Smooth muscle cell of trachea (primary cell): ENCODE data around the gene RUBCN. TPM values are rescaled to one million over a fixed set of nuclear protein-coding genes. Genes with fewer than 3 reads are reported as not detected.

Experiments used
- total RNA-seq: library from RNA; depleted of rRNA; stranded (reverse); fragments of >200 nt; gene quantifications from 2 replicates; pipeline ENCODE4 v1.2.1, GENCODE V29; 2014

The RUBCN gene
- total RNA-seq, result 12.5 and 15.5 TPM in 2 replicates

GRCh38 chr3:197736491-197737318 is at the start of gene RUBCN:
RUBCN (minus strand) TSS chr3:197736904; CDS start chr3:197736719, 185 bp downstream.

GRCh38 chr3:197749601-197750395 is 13.1 kb upstream of the RUBCN start, which contains the start of gene FYTTD1:
FYTTD1 (plus strand) TSS chr3:197749883; CDS start chr3:197749972, 89 bp downstream.

Other genes starting within 250 kb of the RUBCN start
- gene BDH1, start 180.9 kb downstream of the RUBCN start, total RNA-seq, result 1.7 and 8.7 TPM in 2 replicates
- 45.2 and 56.6 TPM in 2 replicates for gene FYTTD1, start 13.0 kb upstream of the RUBCN start, total RNA-seq
- gene LRCH3, start 54.4 kb upstream of the RUBCN start, total RNA-seq, result 59.1 and 83.5 TPM in 2 replicates
- 371 and 550 TPM in 2 replicates for gene RPL35A, start 213.3 kb upstream of the RUBCN start, total RNA-seq
- 7.9 and 10.9 TPM in 2 replicates for gene LMLN, start 223.3 kb upstream of the RUBCN start, total RNA-seq